ENCODE data around the gene ARCN1.

DNA sequence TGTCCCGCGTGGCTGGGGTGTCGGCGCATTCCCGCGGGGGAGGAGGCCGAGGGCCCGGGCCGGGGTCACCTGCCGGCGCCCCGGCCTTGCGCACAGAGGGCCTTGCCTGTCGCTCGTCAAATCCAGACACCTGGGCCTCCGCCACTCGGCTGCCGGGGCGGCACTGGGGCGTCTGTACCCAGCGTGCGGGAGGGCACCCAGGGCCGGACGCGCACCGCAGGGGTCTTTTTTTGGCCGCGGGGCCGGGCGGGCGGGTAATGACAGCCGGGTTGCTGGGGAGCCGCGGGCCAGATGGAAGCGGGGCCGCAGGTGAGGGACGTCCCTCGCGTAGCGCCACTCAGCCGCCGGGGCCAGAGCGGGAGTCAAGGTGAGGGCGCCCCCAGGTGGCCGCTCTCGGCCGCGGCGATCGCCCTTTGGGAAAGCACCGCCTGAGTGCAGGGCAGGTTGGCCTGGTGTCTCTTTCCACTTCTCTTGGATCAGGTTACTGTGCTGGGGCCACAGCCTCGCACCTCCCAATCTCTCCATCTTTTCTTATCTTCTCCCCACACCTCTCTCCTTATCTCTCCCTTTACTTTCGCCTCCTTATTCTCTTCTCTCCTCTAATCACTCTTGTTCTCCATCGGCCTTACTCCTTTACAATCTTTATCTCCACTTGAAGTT lies 38.7 kb downstream of the ARCN1 start:
- TF ChIP-seq, protein P1, sequence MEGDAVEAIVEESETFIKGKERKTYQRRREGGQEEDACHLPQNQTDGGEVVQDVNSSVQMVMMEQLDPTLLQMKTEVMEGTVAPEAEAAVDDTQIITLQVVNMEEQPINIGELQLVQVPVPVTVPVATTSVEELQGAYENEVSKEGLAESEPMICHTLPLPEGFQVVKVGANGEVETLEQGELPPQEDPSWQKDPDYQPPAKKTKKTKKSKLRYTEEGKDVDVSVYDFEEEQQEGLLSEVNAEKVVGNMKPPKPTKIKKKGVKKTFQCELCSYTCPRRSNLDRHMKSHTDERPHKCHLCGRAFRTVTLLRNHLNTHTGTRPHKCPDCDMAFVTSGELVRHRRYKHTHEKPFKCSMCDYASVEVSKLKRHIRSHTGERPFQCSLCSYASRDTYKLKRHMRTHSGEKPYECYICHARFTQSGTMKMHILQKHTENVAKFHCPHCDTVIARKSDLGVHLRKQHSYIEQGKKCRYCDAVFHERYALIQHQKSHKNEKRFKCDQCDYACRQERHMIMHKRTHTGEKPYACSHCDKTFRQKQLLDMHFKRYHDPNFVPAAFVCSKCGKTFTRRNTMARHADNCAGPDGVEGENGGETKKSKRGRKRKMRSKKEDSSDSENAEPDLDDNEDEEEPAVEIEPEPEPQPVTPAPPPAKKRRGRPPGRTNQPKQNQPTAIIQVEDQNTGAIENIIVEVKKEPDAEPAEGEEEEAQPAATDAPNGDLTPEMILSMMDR (conservative IDR thresholded peaks at IDR 0.05 in 1 of 2, IDR thresholded peaks at IDR 0.05 in 1 of 2; ENCODE audit: low read depth in 1 of 2, low read length in 2 of 2), result peak; percentile 61 to 75
- TF ChIP-seq EZH2 (IDR thresholded peaks at IDR 0.05; ENCODE audit: low read length, missing control alignments), result no peak
